RWPE2 (cell line): ENCODE measurements around the gene AQP6.
A peak's percentile ranks its signal among the peaks of the same experiment; 100 is the strongest.

Source experiments
- ATAC-seq: fragments of 200-7000 bp; cut with Tn5 transposase; 3 replicates; pipeline ENCODE4 v1.9.1; 2021; ENCODE audit warnings: low read depth
- DNase-seq: peaks from one replicate; pipeline ENCODE4 v3.0.0-alpha.2; 2020; ENCODE audit warnings: low spot score
- H3K27ac ChIP-seq: fragments of 450-650 bp; 2 replicates; pipeline ENCODE4 v1.5.1; 2017; ENCODE audit warnings: mild to moderate bottlenecking; ENCODE audit not compliant: poor library complexity, severe bottlenecking
- H3K27me3 ChIP-seq: fragments of 250-450 bp; sonication (Bioruptor Pico); 2 replicates; pipeline ENCODE4 v1.5.1; 2021; ENCODE audit warnings: mild to moderate bottlenecking, moderate library complexity; ENCODE audit not compliant: insufficient read depth, poor library complexity, severe bottlenecking
- H3K36me3 ChIP-seq: fragments of 250-450 bp; sonication (Bioruptor Pico); 2 replicates; pipeline ENCODE4 v1.5.1; 2020; ENCODE audit warnings: low read depth, mild to moderate bottlenecking, moderate library complexity
- H3K4me1 ChIP-seq: fragments of 250-450 bp; sonication (Bioruptor Pico); 2 replicates; pipeline ENCODE4 v1.5.1; 2021; ENCODE audit warnings: mild to moderate bottlenecking, moderate library complexity; ENCODE audit not compliant: insufficient read depth, poor library complexity, severe bottlenecking
- H3K4me3 ChIP-seq: fragments of 250-450 bp; sonication (Bioruptor Pico); 2 replicates; pipeline ENCODE4 v1.5.1; 2021; ENCODE audit warnings: mild to moderate bottlenecking, moderate library complexity; ENCODE audit not compliant: severe bottlenecking
- H3K9me3 ChIP-seq: fragments of 250-450 bp; sonication (Bioruptor Pico); 2 replicates; pipeline ENCODE4 v1.5.1; 2021; ENCODE audit warnings: mild to moderate bottlenecking, moderate library complexity; ENCODE audit not compliant: severe bottlenecking
- CTCF ChIP-seq: fragments of 450-650 bp; IDR thresholded peaks from one replicate; pipeline ENCODE4 v1.5.1; 2017; ENCODE audit warnings: mild to moderate bottlenecking, moderate library complexity; ENCODE audit not compliant: poor library complexity, severe bottlenecking

Gene AQP6

GRCh38 chr12:50019524-50019923, 46.8 kb downstream of the AQP6 start:
- Histone ChIP-seq H3K9me3 (no peaks in the 10 kb centered on the region), H3K36me3 (peaks cover 48% of the 10 kb centered on the region), H3K4me3 (no peak overlapping the region), H3K27me3 (no peaks in the 10 kb centered on the region), H3K27ac (no peak overlapping the region), H3K4me1 (peaks cover 19% of the 10 kb centered on the region)
- ATAC-seq, result no peak
- TF ChIP-seq CTCF, result no peak
- no peak for DNase-seq

- Histone ChIP-seq H3K4me3 (no peak overlapping the region), H3K4me1 (peaks cover 23% of the 10 kb centered on the region), H3K9me3 (no peaks in the 10 kb centered on the region), H3K27ac (no peak overlapping the region), H3K36me3 (peaks cover 37% of the 10 kb centered on the region), H3K27me3 (no peaks in the 10 kb centered on the region)
- ATAC-seq (no peak), DNase-seq (no peak)
- TF ChIP-seq CTCF, result no peak
These were observed 48.3 kb downstream of the AQP6 start for GRCh38 chr12:50021031-50021430.

GRCh38 chr12:50022903-50023302, 50.2 kb downstream of the AQP6 start:
- DNase-seq (no peak), ATAC-seq (no peak)
- no peak for TF ChIP-seq CTCF
- Histone ChIP-seq H3K36me3 (peaks cover 24% of the 10 kb centered on the region), H3K4me1 (peaks cover 10% of the 10 kb centered on the region), H3K27me3 (no peaks in the 10 kb centered on the region), H3K27ac (no peak overlapping the region), H3K4me3 (no peak overlapping the region), H3K9me3 (no peaks in the 10 kb centered on the region)

- Histone ChIP-seq H3K36me3 (peaks cover 24% of the 10 kb centered on the region), H3K27ac (peak overlapping the region; percentile 56), H3K27me3 (no peaks in the 10 kb centered on the region), H3K4me1 (peaks cover 10% of the 10 kb centered on the region), H3K9me3 (no peaks in the 10 kb centered on the region), H3K4me3 (peak overlapping the region; percentile 75)
- DNase-seq, result no peak
- TF ChIP-seq CTCF, result no peak
- ATAC-seq, result no peak
These were observed 51.5 kb downstream of the AQP6 start for GRCh38 chr12:50024227-50024626.

GRCh38 chr12:50024805-50025186, 52.0 kb downstream of the AQP6 start:
- DNase-seq, result no peak
- Histone ChIP-seq H3K27me3 (no peaks in the 10 kb centered on the region), H3K4me3 (peak overlapping the region; percentile 75), H3K27ac (peak overlapping the region; percentile 56), H3K36me3 (peaks cover 24% of the 10 kb centered on the region), H3K9me3 (no peaks in the 10 kb centered on the region), H3K4me1 (peaks cover 10% of the 10 kb centered on the region)
- peak; percentile 51 for ATAC-seq
- no peak for TF ChIP-seq CTCF
